HFF-Myc (cell line): ENCODE results near the gene SLIT3.

Source experiments
- DNase-seq: peaks from one replicate; pipeline ENCODE4 v3.0.0-alpha.2; 2011; ENCODE audit warnings: low read depth; ENCODE audit errors: extremely low read depth
- H3K4me3 ChIP-seq: replicated peaks from 2 replicates; pipeline ENCODE4 v1.5.1; 2011; ENCODE audit warnings: low read depth, mild to moderate bottlenecking, control low read depth, low read length
- CTCF ChIP-seq: IDR thresholded peaks from 2 replicates; pipeline ENCODE4 v1.5.1; 2012; ENCODE audit warnings: mild to moderate bottlenecking, low read depth, low read length, control low read depth; ENCODE audit errors: missing control alignments

The SLIT3 gene

GRCh38 chr5:169273451-169273850, 27.5 kb downstream of the SLIT3 start:
- no peak for DNase-seq
- no peak for TF ChIP-seq CTCF
- H3K4me3 ChIP-seq, result no peak overlapping the region

GRCh38 chr5:169272731-169273427, 28.1 kb downstream of the SLIT3 start:
- H3K4me3 ChIP-seq, result no peak overlapping the region
- TF ChIP-seq CTCF, result no peak
- DNase-seq, result no peak

- no peak for DNase-seq
- no peak overlapping the region for H3K4me3 ChIP-seq
- TF ChIP-seq CTCF, result no peak
Observed at GRCh38 chr5:169272111-169272510, 28.8 kb downstream of the SLIT3 start.

- TF ChIP-seq CTCF, result peak; percentile 10
- H3K4me3 ChIP-seq, result no peak overlapping the region
- DNase-seq, result no peak
Observed at GRCh38 chr5:169270827-169271226, 30.1 kb downstream of the SLIT3 start.

- no peak for TF ChIP-seq CTCF
- no peak overlapping the region for H3K4me3 ChIP-seq
- peak; percentile 92 for DNase-seq
Observed at GRCh38 chr5:169268019-169268418, 32.9 kb downstream of the SLIT3 start.

- no peak for TF ChIP-seq CTCF
- no peak for DNase-seq
- no peak overlapping the region for H3K4me3 ChIP-seq
Observed at GRCh38 chr5:169265888-169266287, 35.1 kb downstream of the SLIT3 start.

GRCh38 chr5:169263591-169263990, 37.3 kb downstream of the SLIT3 start:
- no peak for DNase-seq
- TF ChIP-seq CTCF, result no peak

More at GRCh38 chr5:169263591-169263990, 37.3 kb downstream of the SLIT3 start:
- H3K4me3 ChIP-seq, result no peak overlapping the region
